Measurements from ENCODE around the gene NEURL3. TPM values are rescaled to one million over a fixed set of nuclear protein-coding genes. Genes with fewer than 3 reads are reported as not detected.
A peak's percentile ranks its signal among the peaks of the same experiment; 100 is the strongest.

Gene NEURL3
- total and polyA plus RNA-seq, 2 donors (not counting 1 experiment from before 2014, with no cell fraction given): not detected

GRCh38 chr2:96528006-96528699 lies 23.0 kb upstream of the NEURL3 start:
- TF ChIP-seq EZH2 (IDR thresholded peaks at IDR 0.05; ENCODE audit: borderline replicate concordance, insufficient read depth, low read depth, low read length, poor library complexity, severe bottlenecking): no peak
- no peak for TF ChIP-seq CTCF (IDR thresholded peaks at IDR 0.05)

More at GRCh38 chr2:96528006-96528699, 23.0 kb upstream of the NEURL3 start:
- no peaks in the 10 kb centered on the region for H3K79me2 ChIP-seq (ENCODE audit: control insufficient read depth, insufficient read depth, low read length)
- no peaks in the 10 kb centered on the region for H3K36me3 ChIP-seq (replicated peaks in 1 of 2; ENCODE audit: control extremely low read depth in 1 of 2, control insufficient read depth in 1 of 2, extremely low read depth in 1 of 2, insufficient read depth in 2 of 2, low read length in 1 of 2)
- H3K4me2 ChIP-seq (replicated peaks; ENCODE audit: low read depth, low read length, poor library complexity, severe bottlenecking): peak overlapping the region; percentile 81
- Mint-ChIP-seq H3K4me3 (peak overlapping the region; percentile 87), H3K4me1 (peaks cover 51% of the 10 kb centered on the region), H3K9me3 (ENCODE audit: insufficient read depth) (no peaks in the 10 kb centered on the region), H3K27ac (peak overlapping the region; percentile 78), H3K27me3 (no peaks in the 10 kb centered on the region)
- H4K20me1 ChIP-seq (ENCODE audit: control insufficient read depth, insufficient read depth, low read length, poor library complexity, severe bottlenecking): no peaks in the 10 kb centered on the region
- H3K27me3 ChIP-seq (replicated peaks in 1 of 4; ENCODE audit: control extremely low read depth in 1 of 4, control insufficient read depth in 3 of 4, insufficient read depth in 4 of 4, low read length in 3 of 4): peaks cover 0 to 12% (median 0%) of the 10 kb centered on the region in 4 experiments
- DNase-seq: peak; percentile 53
- H3K9ac ChIP-seq (ENCODE audit: low read length): peak overlapping the region; percentile 75
- WGBS (ENCODE audit: insufficient coverage): 13% methylated on average over 11 of the region's 14 CpGs
- ATAC-seq (ENCODE audit: low read depth): peak; percentile 22
- no peaks in the 10 kb centered on the region for H3K9me3 ChIP-seq (ENCODE audit: control extremely low read depth in 1 of 3, control insufficient read depth in 2 of 3, insufficient read depth in 1 of 3, low read length in 2 of 3)
- H3K4me1 ChIP-seq (ENCODE audit: control insufficient read depth in 2 of 2, insufficient read depth in 2 of 2, low read length in 2 of 2): peaks cover 21 to 52% of the 10 kb centered on the region in 2 donors
- peak overlapping the region; percentile 31 to 75 (median 63) for H3K4me3 ChIP-seq (ENCODE audit: control extremely low read depth in 1 of 5, extremely low read depth in 1 of 5, insufficient read depth in 1 of 5, low read depth in 2 of 5, low read length in 4 of 5)
- peak overlapping the region; percentile 57 for H2AFZ ChIP-seq (ENCODE audit: insufficient read depth, low read depth, low read length, poor library complexity, severe bottlenecking)
- no peak overlapping the region for H3K27ac ChIP-seq (ENCODE audit: low read length in 2 of 2)
- CTCF ChIA-PET: interaction anchor here (0.5 to 9.1 kb wide), 12 partner anchors 11 to 1150 kb away, joined by 3 to 84 read pairs (median 4); no protein-coding TSS in a partner anchor
- POLR2A ChIA-PET: interaction anchor here (0.6 to 2.8 kb wide), 4 partner anchors 10 to 224 kb away, joined by 3 to 27 read pairs (median 3); partner anchors contain the start of gene ARID5A
- intact Hi-C loops (cut with micrococcal nuclease): no loop called here

Measured in B cell (primary cell).